Melanocyte of skin (primary cell): ENCODE results near the gene ERP27. TPM values are rescaled to one million over a fixed set of nuclear protein-coding genes. Genes with fewer than 3 reads are reported as not detected.

ENCODE experiments used
- total RNA-seq, 2 donors: library from RNA; depleted of rRNA; stranded (reverse); fragments of >200 nt; gene quantifications; 2 replicates each; pipeline ENCODE4 v1.2.3, GENCODE V29; 2012

Gene ERP27
- not detected for total RNA-seq

GRCh38 chr12:14938301-14938700 lies at the start of gene ERP27:
ERP27 (minus strand) TSS chr12:14938537; CDS start chr12:14938508, 29 bp downstream.

GRCh38 chr12:14972816-14973215 lies 34.5 kb upstream of the ERP27 start, which contains the start of gene PDE6H:
PDE6H (plus strand) TSS chr12:14973042; CDS start chr12:14978013, 4,971 bp downstream.

GRCh38 chr12:14961466-14962152 lies 23.3 kb upstream of the ERP27 start, which contains the start of gene ARHGDIB:
ARHGDIB (minus strand) TSS chr12:14961601; CDS start chr12:14950712, 10,889 bp downstream.

GRCh38 chr12:14885718-14886221 lies 52.6 kb downstream of the ERP27 start, which contains the start of gene MGP:
MGP (minus strand) TSS chr12:14885854; CDS start chr12:14885791, 63 bp downstream.

Other genes starting within 250 kb of the ERP27 start
- gene GUCY2C, start 241.9 kb downstream of the ERP27 start, total RNA-seq: not detected
- gene WBP11, start 135.1 kb downstream of the ERP27 start, total RNA-seq: 10 to 100 TPM; 54.6 to 68.1 TPM
- gene C12orf60, start 134.9 kb downstream of the ERP27 start, total RNA-seq: 10 to 100 TPM in 1 of 2 donors, 1 to 10 TPM in 1; 7.3 to 22.7 TPM
- 1 to 10 TPM in 1 of 2 donors, under 1 TPM in 1; 0.33 to 1.0 TPM for gene SMCO3, start 124.4 kb downstream of the ERP27 start, total RNA-seq
- gene ART4, start 95.0 kb downstream of the ERP27 start, total RNA-seq: not detected
- not detected for gene MGP, start 52.7 kb downstream of the ERP27 start, total RNA-seq
- gene ARHGDIB, start 23.1 kb upstream of the ERP27 start, total RNA-seq: 1 to 10 TPM; 2.4 to 4.0 TPM
- not detected for gene PDE6H, start 34.5 kb upstream of the ERP27 start, total RNA-seq